ENCODE data around the gene APOF. TPM values are rescaled to one million over a fixed set of nuclear protein-coding genes. Genes with fewer than 3 reads are reported as not detected.
"Not testable (repeated sequence)": the region's sequence is repeated elsewhere in the genome, so short reads cannot be mapped to it uniquely, and the experiment has no call there.

The APOF gene
- total RNA-seq, 6 experiments from 2014 or later = not detected

DNA sequence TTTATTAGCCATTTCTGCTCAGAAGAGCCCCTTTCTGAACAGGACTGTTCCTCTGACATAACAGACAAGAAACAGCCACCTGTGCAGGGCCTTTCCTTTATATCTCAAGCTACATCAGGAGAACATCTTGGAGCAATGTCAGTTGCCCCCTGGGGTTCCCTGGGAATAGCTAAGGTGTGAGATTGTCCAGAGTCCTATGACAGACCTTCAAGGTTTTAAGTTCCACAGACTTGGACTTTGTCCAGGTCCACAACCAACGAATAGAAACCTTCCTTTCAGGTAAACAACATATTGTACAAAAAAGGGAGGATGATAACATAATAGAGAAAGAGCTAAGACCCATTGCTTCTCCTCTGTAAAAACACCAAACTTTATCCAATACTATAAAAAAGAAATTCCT, 21.0 kb downstream of the APOF start:
- Mint-ChIP-seq H3K27ac (no peak overlapping the region), H3K4me1 (ENCODE audit: low read depth) (peaks cover 6% of the 10 kb centered on the region; the same call in 1 of the 2 replicates), H3K27me3 (ENCODE audit: insufficient read depth) (peaks cover 3% of the 10 kb centered on the region; the same call in 1 of the 2 replicates), H3K36me3 (ENCODE audit: low read depth) (peaks cover 21% of the 10 kb centered on the region), H3K9me3 (no peaks in the 10 kb centered on the region), H3K4me3 (no peak overlapping the region)
- TF ChIP-seq, protein P1, sequence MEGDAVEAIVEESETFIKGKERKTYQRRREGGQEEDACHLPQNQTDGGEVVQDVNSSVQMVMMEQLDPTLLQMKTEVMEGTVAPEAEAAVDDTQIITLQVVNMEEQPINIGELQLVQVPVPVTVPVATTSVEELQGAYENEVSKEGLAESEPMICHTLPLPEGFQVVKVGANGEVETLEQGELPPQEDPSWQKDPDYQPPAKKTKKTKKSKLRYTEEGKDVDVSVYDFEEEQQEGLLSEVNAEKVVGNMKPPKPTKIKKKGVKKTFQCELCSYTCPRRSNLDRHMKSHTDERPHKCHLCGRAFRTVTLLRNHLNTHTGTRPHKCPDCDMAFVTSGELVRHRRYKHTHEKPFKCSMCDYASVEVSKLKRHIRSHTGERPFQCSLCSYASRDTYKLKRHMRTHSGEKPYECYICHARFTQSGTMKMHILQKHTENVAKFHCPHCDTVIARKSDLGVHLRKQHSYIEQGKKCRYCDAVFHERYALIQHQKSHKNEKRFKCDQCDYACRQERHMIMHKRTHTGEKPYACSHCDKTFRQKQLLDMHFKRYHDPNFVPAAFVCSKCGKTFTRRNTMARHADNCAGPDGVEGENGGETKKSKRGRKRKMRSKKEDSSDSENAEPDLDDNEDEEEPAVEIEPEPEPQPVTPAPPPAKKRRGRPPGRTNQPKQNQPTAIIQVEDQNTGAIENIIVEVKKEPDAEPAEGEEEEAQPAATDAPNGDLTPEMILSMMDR (IDR thresholded peaks at IDR 0.05) = no peak
- no peak for DNase-seq

DNA sequence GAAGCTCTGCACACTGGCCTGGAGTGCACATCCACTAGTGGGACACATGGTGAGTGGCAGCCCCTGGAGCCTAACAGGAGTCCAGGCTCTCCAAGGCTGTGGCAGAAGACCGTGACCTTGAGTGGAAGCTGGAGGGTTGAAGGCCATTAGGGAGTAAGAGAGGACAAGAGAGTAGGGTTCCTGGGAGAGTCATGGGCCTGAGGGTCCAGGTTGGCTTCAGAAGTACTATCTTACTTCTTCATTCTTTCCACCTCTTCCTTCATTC, 23.6 kb downstream of the APOF start:
- Mint-ChIP-seq H3K36me3 (ENCODE audit: low read depth) (peaks cover 11% of the 10 kb centered on the region), H3K27ac (peak overlapping the region; percentile 41; the same call in 1 of the 2 replicates), H3K9me3 (no peaks in the 10 kb centered on the region), H3K27me3 (ENCODE audit: insufficient read depth) (peaks cover 3% of the 10 kb centered on the region), H3K4me1 (ENCODE audit: low read depth) (peaks cover 14% of the 10 kb centered on the region), H3K4me3 (no peak overlapping the region)
- TF ChIP-seq, protein P1 (IDR thresholded peaks at IDR 0.05) = no peak
- no peak for DNase-seq

DNA sequence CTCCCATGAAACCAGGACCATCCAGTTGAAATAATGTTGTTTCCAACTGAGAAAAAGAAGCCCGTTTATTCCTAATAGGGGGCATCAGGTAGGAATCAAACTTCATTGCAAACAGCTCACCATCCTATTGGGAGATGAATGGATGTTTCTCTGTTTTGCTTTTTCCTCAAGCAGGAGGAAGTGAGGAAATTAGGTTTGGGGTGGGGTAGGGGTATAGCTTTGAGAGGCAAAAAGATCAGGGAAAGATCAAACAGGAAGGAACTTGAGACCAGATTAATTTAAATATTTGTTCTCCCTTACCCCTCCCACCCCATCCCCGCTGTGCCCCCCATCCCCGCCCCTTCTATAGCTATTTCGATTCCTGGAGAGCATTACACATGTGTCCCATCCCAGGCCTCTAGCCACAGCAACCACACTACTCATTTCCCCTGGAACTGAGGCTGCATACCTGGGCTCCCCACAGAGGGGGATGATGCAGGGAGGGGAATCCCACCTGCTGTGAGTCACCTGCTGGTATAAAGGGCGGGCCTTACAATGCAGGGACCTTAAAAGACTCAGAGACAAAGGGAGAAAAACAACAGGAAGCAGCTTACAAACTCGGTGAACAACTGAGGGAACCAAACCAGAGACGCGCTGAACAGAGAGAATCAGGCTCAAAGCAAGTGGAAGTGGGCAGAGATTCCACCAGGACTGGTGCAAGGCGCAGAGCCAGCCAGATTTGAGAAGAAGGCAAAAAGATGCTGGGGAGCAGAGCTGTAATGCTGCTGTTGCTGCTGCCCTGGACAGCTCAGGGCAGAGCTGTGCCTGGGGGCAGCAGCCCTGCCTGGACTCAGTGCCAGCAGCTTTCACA, 24.1 kb downstream of the APOF start, which contains the start of gene IL23A:
IL23A (plus strand) TSS at position 577 of the 850 bp plus-strand sequence; CDS start at position 738, 161 bp downstream.
- DNase-seq = no peak
- Mint-ChIP-seq H3K4me1 (ENCODE audit: low read depth) (peaks cover 15% of the 10 kb centered on the region), H3K4me3 (no peak within 1 kb of the TSS), H3K9me3 (no peaks in the 10 kb centered on the region), H3K27me3 (ENCODE audit: insufficient read depth) (peaks cover 9% of the 10 kb centered on the region), H3K36me3 (ENCODE audit: low read depth) (peaks cover 6% of the 10 kb centered on the region), H3K27ac (peak within 1 kb of the TSS; percentile 41)
- TF ChIP-seq, protein P1 (IDR thresholded peaks at IDR 0.05) = no peak

DNA sequence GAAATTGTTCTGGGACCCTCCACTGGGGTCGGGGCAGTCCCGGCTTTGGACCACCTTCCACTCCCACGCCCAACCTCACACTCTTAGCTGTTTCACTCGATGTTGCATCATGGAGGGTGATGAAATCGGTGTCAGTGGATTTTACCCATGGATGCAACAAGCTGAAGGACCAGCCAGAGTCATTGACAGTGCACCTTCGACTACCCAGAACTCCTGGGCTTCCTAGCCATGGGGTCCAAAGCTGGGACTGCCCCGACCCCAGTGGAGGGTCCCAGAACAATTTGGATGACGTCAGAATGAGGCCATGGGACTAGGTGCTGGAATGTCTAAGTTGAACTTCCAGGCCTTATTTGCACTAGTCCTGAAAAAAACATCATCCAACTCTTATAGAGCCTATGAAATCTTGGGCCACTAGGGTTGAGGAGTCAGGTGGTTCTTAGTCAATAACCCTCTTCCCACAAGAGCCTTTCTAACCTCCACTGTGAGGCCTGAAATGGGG, 24.9 kb downstream of the APOF start:
- Mint-ChIP-seq H3K4me1 (ENCODE audit: low read depth) (peaks cover 23% of the 10 kb centered on the region), H3K27me3 (ENCODE audit: insufficient read depth) (peaks cover 10% of the 10 kb centered on the region), H3K27ac (no peak overlapping the region)

DNA sequence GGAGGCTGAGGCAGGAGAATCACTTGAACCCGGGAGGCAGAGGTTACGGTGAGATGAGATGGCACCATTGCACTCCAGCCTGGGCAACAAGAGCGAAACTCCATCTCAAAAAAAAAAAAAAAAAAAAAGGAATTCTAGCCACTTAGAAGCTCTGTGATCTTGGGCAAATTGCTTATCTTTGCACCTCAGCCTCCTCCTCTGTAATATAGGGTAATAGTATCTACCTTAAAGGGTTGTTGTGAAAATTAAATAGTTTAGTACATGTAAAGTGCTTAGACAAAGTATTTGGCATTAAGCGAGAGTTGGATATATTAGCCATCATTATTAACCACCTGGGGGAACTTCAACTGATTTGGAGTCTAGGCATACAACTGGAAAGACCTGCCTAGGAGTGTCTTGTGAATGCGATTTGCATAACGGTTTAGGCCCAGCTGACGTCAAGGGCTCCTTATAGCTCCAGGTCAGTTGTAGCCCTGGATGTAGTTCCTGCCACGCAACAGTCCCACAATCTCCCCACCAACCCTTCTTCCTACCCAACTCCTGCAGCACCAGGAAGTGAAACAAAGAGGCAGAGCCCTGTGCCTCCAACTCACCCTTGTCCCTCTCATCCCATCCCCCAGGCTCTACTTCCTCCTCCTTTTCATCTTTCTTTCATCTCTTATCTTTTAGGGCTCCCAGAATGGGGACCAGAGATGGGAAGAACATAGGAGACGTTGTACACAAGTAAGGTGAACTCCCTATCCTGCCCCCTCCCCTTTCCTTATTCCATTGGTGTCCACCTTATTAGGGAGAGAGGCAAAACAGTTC, 26.1 kb downstream of the APOF start:
- no peak for DNase-seq
- no peak overlapping the region for H3K27ac Mint-ChIP-seq
- H3K27me3 Mint-ChIP-seq (ENCODE audit: insufficient read depth) = peaks cover 10% of the 10 kb centered on the region
- H3K4me1 Mint-ChIP-seq (ENCODE audit: low read depth) = peaks cover 24% of the 10 kb centered on the region
- H3K9me3 Mint-ChIP-seq = no peaks in the 10 kb centered on the region
- H3K36me3 Mint-ChIP-seq (ENCODE audit: low read depth) = no peaks in the 10 kb centered on the region
- H3K4me3 Mint-ChIP-seq = no peak overlapping the region
- TF ChIP-seq, protein P1 (IDR thresholded peaks at IDR 0.05) = no peak

More for the DNA sequence above, 24.9 kb downstream of the APOF start:
- Mint-ChIP-seq H3K4me3 (no peak overlapping the region), H3K36me3 (ENCODE audit: low read depth) (no peaks in the 10 kb centered on the region), H3K9me3 (no peaks in the 10 kb centered on the region)
- DNase-seq = no peak
- TF ChIP-seq, protein P1 (IDR thresholded peaks at IDR 0.05) = no peak

DNA sequence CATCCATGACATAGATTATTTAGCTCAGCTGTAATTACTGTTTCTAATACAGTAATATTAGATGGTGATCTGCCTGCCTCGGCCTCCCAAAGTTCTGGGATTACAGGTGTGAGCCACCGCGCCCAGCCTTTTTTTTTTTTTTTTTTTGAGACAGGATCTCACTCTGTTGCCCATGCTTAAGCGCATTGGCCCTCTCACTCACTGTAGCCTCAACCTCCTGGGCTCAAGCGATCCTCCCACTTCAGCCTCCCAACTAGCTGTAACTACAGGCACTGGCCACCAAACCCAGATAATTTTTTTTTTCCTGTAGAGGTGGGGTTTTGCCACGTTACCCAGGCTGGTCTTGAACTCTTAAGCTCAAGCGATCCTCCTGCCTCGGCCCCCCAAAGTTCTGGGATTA, 27.1 kb downstream of the APOF start:
- H3K27me3 Mint-ChIP-seq (ENCODE audit: insufficient read depth); H3K27ac Mint-ChIP-seq; H3K4me3 Mint-ChIP-seq; DNase-seq; H3K36me3 Mint-ChIP-seq (ENCODE audit: low read depth); H3K9me3 Mint-ChIP-seq: not testable (repeated sequence)
- peaks cover 29% of the 10 kb centered on the region for H3K4me1 Mint-ChIP-seq (ENCODE audit: low read depth)

Measured in HFFc6 (cell line).